Naive thymus-derived CD8-positive, alpha-beta T cell (primary cell): ENCODE measurements around the gene BRPF1. TPM values are rescaled to one million over a fixed set of nuclear protein-coding genes. Genes with fewer than 3 reads are reported as not detected.

Experiments
- ATAC-seq, 2 donors: fragments of 150-1000 bp; cut with Tn5 transposase in 1 of 2; sonication (Bioruptor Pico), chemical (Tn5 transposase) in 1 of 2; 1 replicate in 1 of 2; 2 replicates in 1 of 2; pipeline ENCODE4 v1.10.0; 2021; ENCODE audit warnings: mild to moderate bottlenecking in 2 of 2, moderate library complexity in 2 of 2
- POLR2A ChIA-PET: fragments of 350-600 bp; sonication (Branson Sonifier 250); formaldehyde crosslinking; loops from one replicate; lab custom pipeline; 2021; ENCODE audit warnings: antibody characterized with exemption; lab: Charles Lee
- DNase-seq, 10 donors: peaks; one replicate each; pipeline versions ENCODE4 v3.0.0 to v3.0.0-alpha.2; 2020 to 2022
- H3K27ac Mint-ChIP-seq, 10 donors: one replicate each; pipeline ENCODE4 v1.8.0; 2020 to 2022; ENCODE audit warnings: mild to moderate bottlenecking in 10 of 10, mixed read lengths in 10 of 10, moderate library complexity in 4 of 10, inconsistent platforms in 1 of 10
- H3K27me3 Mint-ChIP-seq, 5 donors: one replicate each; pipeline ENCODE4 v1.8.0; 2021 to 2022; ENCODE audit warnings: mixed read lengths in 5 of 5
- H3K36me3 Mint-ChIP-seq, 3 donors: one replicate each; pipeline ENCODE4 v1.8.0; 2020 to 2022; ENCODE audit warnings: mixed read lengths in 3 of 3, mild to moderate bottlenecking in 2 of 3, inconsistent platforms in 1 of 3
- H3K4me1 Mint-ChIP-seq, 4 donors: one replicate each; pipeline ENCODE4 v1.8.0; 2021 to 2022; ENCODE audit warnings: mixed read lengths in 4 of 4
- H3K4me3 Mint-ChIP-seq, 10 donors: one replicate each; pipeline ENCODE4 v1.8.0; 2020 to 2022; ENCODE audit warnings: mild to moderate bottlenecking in 10 of 10, mixed read lengths in 10 of 10, moderate library complexity in 6 of 10, inconsistent platforms in 1 of 10
- H3K9me3 Mint-ChIP-seq, 9 donors: one replicate each; pipeline ENCODE4 v1.8.0; 2020 to 2022; ENCODE audit warnings: mixed read lengths in 9 of 9, mild to moderate bottlenecking in 3 of 9, inconsistent platforms in 1 of 9, moderate library complexity in 1 of 9
- polyA plus RNA-seq, 3 donors: library from polyadenylated mRNA; unstranded; fragments of 300-500 nt; fragmentation: Illumina TruSeq; gene quantifications; one replicate each; pipeline ENCODE4 v1.2.3, GENCODE V29; 2021
- total RNA-seq, 8 experiments: library from RNA in 2 of 8; stranded (reverse) in 2 of 8; gene quantifications; one replicate each; pipeline ENCODE4 v1.2.3 and lab custom pipeline; 2021 to 2026

Gene BRPF1
- total RNA-seq (10 to 100 TPM; 41.2 to 43.9 TPM), polyA plus RNA-seq (10 to 100 TPM in 2 of 3 donors, 1 to 10 TPM in 1; 8.8 to 24.9 (median 10.8) TPM), total RNA-seq (lab: John Stamatoyannopoulos, UW) (40.8 to 116 (median 90.6) reads per million in 6 experiments)

GRCh38 chr3:9731206-9732079 lies at the start of gene BRPF1:
Gene BRPF1 (plus strand): TSS chr3:9731735. CDS start chr3:9734141, 2,406 bp downstream.
- POLR2A ChIA-PET: interaction anchor here (0.5 to 5.5 kb wide), 16 partner anchors 14 to 589 kb away, joined by 3 to 52 read pairs (median 4); partner anchors contain the start of genes ARPC4, CRELD1, JAGN1 and MTMR14
- Mint-ChIP-seq H3K4me3 (peak within 1 kb of the TSS; percentile 84 to 99 (median 94)), H3K9me3 (no peaks in the 10 kb centered on the region), H3K27ac (peak within 1 kb of the TSS; percentile 92 to 99 (median 95)), H3K27me3 (no peaks in the 10 kb centered on the region), H3K36me3 (peaks cover 0 to 29% (median 0%) of the 10 kb centered on the region in 3 donors), H3K4me1 (peaks cover 37 to 70% (median 63%) of the 10 kb centered on the region in 4 donors)
- ATAC-seq: peak; percentile 93
- peak; percentile 95 to 99 (median 99) for DNase-seq

GRCh38 chr3:9682096-9682495 lies 49.4 kb upstream of the BRPF1 start:
- H3K9me3 Mint-ChIP-seq: no peaks in the 10 kb centered on the region
- DNase-seq: no peak
- peaks cover 0 to 13% (median 2%) of the 10 kb centered on the region in 4 donors for H3K4me1 Mint-ChIP-seq
- POLR2A ChIA-PET: no interaction called here
- H3K36me3 Mint-ChIP-seq: peaks cover 22 to 98% (median 50%) of the 10 kb centered on the region in 3 donors
- no peak overlapping the region for H3K4me3 Mint-ChIP-seq
- no peak overlapping the region for H3K27ac Mint-ChIP-seq
- H3K27me3 Mint-ChIP-seq: no peaks in the 10 kb centered on the region
- ATAC-seq: no peak

DNA sequence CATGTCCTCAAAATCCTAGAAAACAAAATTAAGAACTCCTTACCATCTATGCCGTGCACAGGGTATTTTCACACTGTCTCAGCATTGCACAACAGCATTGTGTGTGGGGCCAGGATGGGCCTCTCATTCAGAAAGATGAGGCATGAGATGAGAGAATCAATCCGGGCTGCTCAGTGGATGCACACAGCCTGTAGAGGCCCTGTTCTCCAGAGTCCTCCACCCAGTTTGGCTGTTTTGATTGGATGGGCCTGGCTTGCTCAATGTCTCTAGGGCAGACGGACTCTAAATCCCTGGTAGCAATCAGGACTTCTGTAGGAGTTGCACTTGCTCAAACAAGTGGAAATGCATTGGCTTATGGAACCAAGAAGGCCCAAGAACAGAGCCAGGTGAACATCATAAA lies 48.1 kb upstream of the BRPF1 start:
- peaks cover 13 to 96% (median 42%) of the 10 kb centered on the region in 3 donors for H3K36me3 Mint-ChIP-seq
- ATAC-seq: no peak
- H3K27me3 Mint-ChIP-seq: no peaks in the 10 kb centered on the region
- peaks cover 0 to 10% (median 2%) of the 10 kb centered on the region in 4 donors for H3K4me1 Mint-ChIP-seq
- no peak overlapping the region for H3K27ac Mint-ChIP-seq
- DNase-seq: no peak
- POLR2A ChIA-PET: no interaction called here
- no peak overlapping the region for H3K4me3 Mint-ChIP-seq
- H3K9me3 Mint-ChIP-seq: no peaks in the 10 kb centered on the region

- Mint-ChIP-seq H3K27ac (peak overlapping the region in 1 of 10 donors; percentile 89), H3K4me3 (no peak overlapping the region), H3K9me3 (no peaks in the 10 kb centered on the region), H3K4me1 (peaks cover 0 to 9% (median 2%) of the 10 kb centered on the region in 4 donors), H3K27me3 (no peaks in the 10 kb centered on the region), H3K36me3 (peaks cover 5 to 95% (median 36%) of the 10 kb centered on the region in 3 donors)
- ATAC-seq: no peak
- POLR2A ChIA-PET: no interaction called here
- DNase-seq: no peak
Observed at GRCh38 chr3:9685216-9686049, 46.1 kb upstream of the BRPF1 start.

DNA sequence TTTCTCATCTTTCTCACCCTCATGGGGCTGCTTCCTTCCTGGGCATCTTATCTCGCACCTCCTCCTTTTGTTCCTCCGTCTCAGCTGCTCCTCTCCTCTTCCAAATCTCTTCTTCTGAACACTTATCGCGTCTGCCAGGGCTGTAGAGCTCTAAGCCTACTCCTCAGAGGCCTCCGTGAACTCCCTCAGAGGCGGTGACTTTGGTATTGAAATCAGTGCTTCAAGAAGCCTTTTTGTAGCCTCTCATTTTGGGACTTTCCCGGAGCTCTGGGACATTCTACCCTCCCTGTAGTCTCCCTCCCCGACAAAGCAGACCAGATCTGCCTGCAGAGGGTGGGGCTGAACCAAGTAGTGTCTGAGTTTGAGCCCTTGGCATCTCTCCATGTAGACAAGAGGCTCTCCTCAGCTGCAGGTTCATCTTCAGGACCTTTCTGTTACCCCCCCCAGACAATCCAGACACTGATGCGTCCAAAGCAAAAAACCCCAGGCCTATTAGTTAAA lies 45.4 kb upstream of the BRPF1 start:
- Mint-ChIP-seq H3K27me3 (no peaks in the 10 kb centered on the region), H3K9me3 (no peaks in the 10 kb centered on the region), H3K4me3 (peak overlapping the region in 1 of 10 donors; percentile 28), H3K36me3 (peaks cover 2 to 93% (median 34%) of the 10 kb centered on the region in 3 donors), H3K4me1 (peaks cover 0 to 9% (median 3%) of the 10 kb centered on the region in 4 donors), H3K27ac (peak overlapping the region in 1 of 10 donors; percentile 89)
- ATAC-seq (no peak), DNase-seq (no peak)
- POLR2A ChIA-PET: no interaction called here

- DNase-seq (no peak), ATAC-seq (no peak)
- POLR2A ChIA-PET: no interaction called here
- Mint-ChIP-seq H3K27me3 (no peaks in the 10 kb centered on the region), H3K4me1 (peaks cover 0 to 9% (median 3%) of the 10 kb centered on the region in 4 donors), H3K27ac (peak overlapping the region in 1 of 10 donors; percentile 40), H3K9me3 (no peaks in the 10 kb centered on the region), H3K4me3 (no peak overlapping the region), H3K36me3 (peaks cover 0 to 93% (median 31%) of the 10 kb centered on the region in 3 donors)
Observed at GRCh38 chr3:9686703-9687102, 44.8 kb upstream of the BRPF1 start.

GRCh38 chr3:9687514-9687913 lies 44.0 kb upstream of the BRPF1 start:
- H3K4me1 Mint-ChIP-seq: peaks cover 0 to 9% (median 3%) of the 10 kb centered on the region in 4 donors
- DNase-seq (no peak), ATAC-seq (no peak)
- H3K27me3 Mint-ChIP-seq: no peaks in the 10 kb centered on the region
- H3K36me3 Mint-ChIP-seq: peaks cover 0 to 93% (median 34%) of the 10 kb centered on the region in 3 donors
- POLR2A ChIA-PET: no interaction called here
- H3K9me3 Mint-ChIP-seq: no peaks in the 10 kb centered on the region
- no peak overlapping the region for H3K4me3 Mint-ChIP-seq
- H3K27ac Mint-ChIP-seq: peak overlapping the region in 1 of 10 donors; percentile 40

DNA sequence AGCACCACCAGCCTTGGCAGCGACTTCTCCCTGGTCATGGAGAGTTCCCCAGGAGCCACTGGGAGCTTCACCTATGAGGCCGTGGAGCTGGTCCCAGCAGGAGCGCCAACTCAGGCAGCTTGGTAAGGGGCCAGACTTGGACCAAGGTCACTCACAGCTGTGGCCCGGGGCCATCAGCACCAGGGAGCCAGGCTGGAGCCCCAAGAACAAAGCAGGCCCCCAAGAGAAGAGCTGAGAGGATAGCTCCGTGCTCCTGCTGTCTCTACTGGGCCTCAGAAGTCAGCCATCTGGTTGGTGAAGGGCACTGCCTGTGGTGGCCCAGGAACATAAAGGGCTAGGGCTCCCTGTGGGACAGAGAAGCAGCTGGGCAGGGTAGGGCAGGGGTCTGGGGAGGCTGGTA lies 42.6 kb upstream of the BRPF1 start:
- DNase-seq (peak in 1 of 10 donors; percentile 8), ATAC-seq (no peak)
- no peak overlapping the region for H3K27ac Mint-ChIP-seq
- POLR2A ChIA-PET: interaction anchor here (0.6 kb wide), 1 partner anchor 611 kb away, joined by 3 read pairs; no protein-coding TSS in a partner anchor
- H3K4me3 Mint-ChIP-seq: no peak overlapping the region
- peaks cover 0 to 9% (median 3%) of the 10 kb centered on the region in 4 donors for H3K4me1 Mint-ChIP-seq
- no peaks in the 10 kb centered on the region for H3K27me3 Mint-ChIP-seq
- H3K9me3 Mint-ChIP-seq: no peaks in the 10 kb centered on the region
- H3K36me3 Mint-ChIP-seq: peaks cover 0 to 92% (median 38%) of the 10 kb centered on the region in 3 donors

GRCh38 chr3:9689757-9690156 lies 41.8 kb upstream of the BRPF1 start:
- ATAC-seq: no peak
- Mint-ChIP-seq H3K27me3 (no peaks in the 10 kb centered on the region), H3K9me3 (no peaks in the 10 kb centered on the region), H3K4me3 (no peak overlapping the region), H3K27ac (peak overlapping the region in 1 of 10 donors; percentile 34), H3K36me3 (peaks cover 0 to 91% (median 31%) of the 10 kb centered on the region in 3 donors), H3K4me1 (peaks cover 0 to 9% (median 3%) of the 10 kb centered on the region in 4 donors)
- POLR2A ChIA-PET: interaction anchor here (0.6 kb wide), 1 partner anchor 610 kb away, joined by 3 read pairs; no protein-coding TSS in a partner anchor
- DNase-seq: peak in 1 of 10 donors; percentile 35

- POLR2A ChIA-PET: no interaction called here
- peak in 1 of 10 donors; percentile 40 for DNase-seq
- Mint-ChIP-seq H3K27me3 (no peaks in the 10 kb centered on the region), H3K4me1 (peaks cover 0 to 9% (median 3%) of the 10 kb centered on the region in 4 donors), H3K36me3 (peaks cover 0 to 89% (median 30%) of the 10 kb centered on the region in 3 donors), H3K4me3 (no peak overlapping the region), H3K9me3 (no peaks in the 10 kb centered on the region), H3K27ac (no peak overlapping the region)
- ATAC-seq: peak in 1 of 2 donors; percentile 41
Observed at GRCh38 chr3:9690451-9691450, 40.8 kb upstream of the BRPF1 start.

- peaks cover 0 to 9% (median 1%) of the 10 kb centered on the region in 4 donors for H3K4me1 Mint-ChIP-seq
- no peak for ATAC-seq
- H3K9me3 Mint-ChIP-seq: no peaks in the 10 kb centered on the region
- no peak overlapping the region for H3K4me3 Mint-ChIP-seq
- peak overlapping the region in 2 of 10 donors; percentile 24 to 62 for H3K27ac Mint-ChIP-seq
- POLR2A ChIA-PET: no interaction called here
- DNase-seq: no peak
- H3K36me3 Mint-ChIP-seq: peaks cover 0 to 88% (median 34%) of the 10 kb centered on the region in 3 donors
- H3K27me3 Mint-ChIP-seq: no peaks in the 10 kb centered on the region
Observed at GRCh38 chr3:9691636-9692035, 39.9 kb upstream of the BRPF1 start.
